HepG2 (cell line): ENCODE measurements around the gene ZBED5. TPM values are rescaled to one million over a fixed set of nuclear protein-coding genes. Genes with fewer than 3 reads are reported as not detected.

ENCODE experiments used
- DR1 ChIP-seq: sonication (generic); formaldehyde crosslinking; IDR thresholded peaks from 2 replicates; pipeline ENCODE4 v1.8.0; 2021; ENCODE audit warnings: mild to moderate bottlenecking, missing genetic modification reagents, inconsistent platforms
- GABPA ChIP-seq, 2 experiments: IDR thresholded peaks; 2 replicates each; pipeline ENCODE4 v1.6.1; 2011 to 2016; ENCODE audit warnings: low read depth in 2 of 2, low read length in 1 of 2, missing biosample characterization in 1 of 2, missing genetic modification characterization in 1 of 2
- GABPB1 ChIP-seq: IDR thresholded peaks from 2 replicates; pipeline ENCODE4 v1.6.1; 2016; ENCODE audit warnings: mild to moderate bottlenecking, missing genetic modification reagents, moderate library complexity, missing compliant biosample characterization
- KAT8 ChIP-seq: IDR thresholded peaks from 2 replicates; pipeline ENCODE4 v1.6.1; 2016; ENCODE audit warnings: missing genetic modification reagents, missing compliant biosample characterization
- KDM6A ChIP-seq: IDR thresholded peaks from 2 replicates; pipeline ENCODE4 v1.6.1; 2016; ENCODE audit warnings: low read depth
- NCOA1 ChIP-seq: sonication (generic); formaldehyde crosslinking; IDR thresholded peaks from 2 replicates; pipeline ENCODE4 v1.9.0; 2021; ENCODE audit warnings: missing genetic modification reagents
- NFIB ChIP-seq: sonication (generic); formaldehyde crosslinking; IDR thresholded peaks from 2 replicates; pipeline ENCODE4 v1.9.0; 2021; ENCODE audit warnings: missing genetic modification reagents, mild to moderate bottlenecking, borderline replicate concordance
- NR2F1 ChIP-seq, 2 experiments: fragments of 450-650 bp in 1 of 2; formaldehyde crosslinking in 1 of 2; IDR thresholded peaks; 2 replicates each; pipeline versions ENCODE4 v1.5.0 to v1.6.1; 2016 to 2020; ENCODE audit warnings: mild to moderate bottlenecking in 1 of 2, missing compliant biosample characterization in 1 of 2, missing genetic modification reagents in 1 of 2, moderate library complexity in 1 of 2
- NRL ChIP-seq: sonication (generic); formaldehyde crosslinking; IDR thresholded peaks from 2 replicates; pipeline ENCODE4 v1.5.0; 2020; ENCODE audit warnings: missing genetic modification reagents, mild to moderate bottlenecking, moderate library complexity, borderline replicate concordance
- PRPF4 ChIP-seq: fragments of 200-400 bp; formaldehyde crosslinking; IDR thresholded peaks from 2 replicates; pipeline ENCODE4 v1.6.1; 2016; ENCODE audit warnings: low read length, low read depth; ENCODE audit not compliant: poor library complexity, severe bottlenecking
- RXRB ChIP-seq: IDR thresholded peaks from 2 replicates; pipeline ENCODE4 v1.6.1; 2016; ENCODE audit warnings: borderline replicate concordance, missing genetic modification reagents, missing compliant biosample characterization
- TSC22D2 ChIP-seq: sonication (generic); formaldehyde crosslinking; IDR thresholded peaks from 2 replicates; pipeline ENCODE4 v1.5.1; 2020; ENCODE audit warnings: missing genetic modification reagents, mild to moderate bottlenecking, borderline replicate concordance
- U2AF1 ChIP-seq: fragments of 200-400 bp; formaldehyde crosslinking; optimal IDR thresholded peaks from 2 replicates; pipeline ENCODE3; 2017; ENCODE audit warnings: mild to moderate bottlenecking, low read depth, low read length
- YEATS2 ChIP-seq: sonication (generic); formaldehyde crosslinking; IDR thresholded peaks from 2 replicates; pipeline ENCODE4 v1.4.0; 2020; ENCODE audit warnings: missing genetic modification reagents, borderline replicate concordance
- ZEB1 ChIP-seq: IDR thresholded peaks from 2 replicates; pipeline ENCODE4 v1.6.1; 2012; ENCODE audit warnings: mild to moderate bottlenecking, low read depth, inconsistent platforms; ENCODE audit not compliant: insufficient replicate concordance
- ZNF10 ChIP-seq: sonication (generic); formaldehyde crosslinking; IDR thresholded peaks from 2 replicates; pipeline ENCODE4 v1.4.0; 2020; ENCODE audit warnings: mild to moderate bottlenecking, low read depth, missing genetic modification reagents, borderline replicate concordance
- ZNF296 ChIP-seq: sonication (generic); formaldehyde crosslinking; conservative IDR thresholded peaks from 2 replicates; pipeline ENCODE4 v1.5.0; 2020; ENCODE audit warnings: mild to moderate bottlenecking, missing genetic modification reagents
- ZNF335 ChIP-seq: sonication (generic); formaldehyde crosslinking; IDR thresholded peaks from 2 replicates; pipeline ENCODE4 v1.4.0; 2020; ENCODE audit warnings: missing genetic modification reagents
- ZNF354B ChIP-seq: sonication (generic); formaldehyde crosslinking; IDR thresholded peaks from 2 replicates; pipeline ENCODE4 v1.8.0; 2022; ENCODE audit warnings: mild to moderate bottlenecking, missing genetic modification reagents
- ZNF558 ChIP-seq: sonication (generic); formaldehyde crosslinking; IDR thresholded peaks from 2 replicates; pipeline ENCODE4 v1.9.0; 2022; ENCODE audit warnings: mild to moderate bottlenecking, missing genetic modification reagents, borderline replicate concordance
- ZSCAN31 ChIP-seq: sonication (generic); formaldehyde crosslinking; IDR thresholded peaks from 2 replicates; pipeline ENCODE4 v1.5.0; 2020; ENCODE audit warnings: low read depth, mild to moderate bottlenecking, missing genetic modification reagents
- polyA plus RNA-seq, 8 experiments: library from polyadenylated mRNA; depleted of rRNA in 3 of 8; stranded (reverse) in 7 of 8; unstranded in 1 of 8; fragments of >200 nt; fragmentation: Illumina TruSeq in 4 of 8; extraction: Trizol in 4 of 8; gene quantifications; 2 replicates each; pipeline versions ENCODE4 v1.2.1 to v1.2.3, GENCODE V29; 2011 to 2016; ENCODE audit warnings: low read depth in 4 of 8, missing spikeins in 1 of 8, mixed read lengths in 1 of 8; ENCODE audit not compliant: insufficient read depth in 1 of 8
- total RNA-seq, 5 experiments: library from RNA; depleted of rRNA; stranded (reverse); fragments of >200 nt; fragmentation: Illumina TruSeq; extraction: Trizol; gene quantifications; 2 replicates each; pipeline ENCODE4 v1.2.3, GENCODE V29; 2016; ENCODE audit warnings: low read depth in 1 of 5
- TF ChIP-seq, protein P1 (sequence below): sonication (generic); formaldehyde crosslinking; IDR thresholded peaks from 2 replicates; pipeline ENCODE4 v1.9.0; 2021; ENCODE audit warnings: missing genetic modification reagents, mild to moderate bottlenecking, borderline replicate concordance
- TF ChIP-seq, protein P2 (sequence below): IDR thresholded peaks from 2 replicates; pipeline ENCODE4 v1.6.1; 2016; ENCODE audit warnings: missing compliant biosample characterization, missing genetic modification reagents, borderline replicate concordance
- TF ChIP-seq, protein P3 (sequence below): sonication (generic); formaldehyde crosslinking; conservative IDR thresholded peaks from 2 replicates; pipeline ENCODE4 v1.4.0; 2020; ENCODE audit warnings: missing genetic modification reagents
- TF ChIP-seq, protein P4 (sequence below): sonication (generic); formaldehyde crosslinking; IDR thresholded peaks from 2 replicates; pipeline ENCODE4 v1.5.0; 2020; ENCODE audit warnings: mild to moderate bottlenecking, missing genetic modification reagents

Gene ZBED5
- total and polyA plus RNA-seq, 2 of the 13 experiments (the other 11 are each of a cell fraction or from before 2014, with no cell fraction given): 18.2 to 38.6 TPM

DNA sequence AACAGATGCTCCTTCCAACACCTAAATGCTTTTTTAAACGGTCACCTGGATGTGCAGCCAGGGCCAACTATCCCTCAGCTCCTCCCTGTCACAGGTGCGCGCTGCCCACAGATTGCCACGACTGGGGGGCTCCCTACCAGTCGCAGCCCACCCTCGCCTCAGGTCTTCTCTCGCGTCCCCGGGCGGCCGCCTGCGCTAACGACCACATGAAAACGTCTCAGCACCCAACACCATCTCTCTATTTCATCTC lies 469 bp downstream of the ZBED5 start (continued):
- TF ChIP-seq ZEB1 (no peak), ZNF558 (0 out of 2 replicates have a peak, but pooled peaks have one; percentile 5), GABPA (IDR thresholded peaks at IDR 0.05; ENCODE audit: low read depth, low read length) (no peak), GABPA (CRISPR knock-in tag; IDR thresholded peaks at IDR 0.05; ENCODE audit: low read depth) (no peak), RXRB (CRISPR knock-in tag) (no peak), NR2F1 (CRISPR knock-in tag; IDR thresholded peaks at IDR 0.05) (no peak), KDM6A (CRISPR knock-in tag) (no peak), ZNF354B (CRISPR knock-in tag) (no peak), ZNF335 (no peak), ZSCAN31 (CRISPR knock-in tag) (no peak), NCOA1 (CRISPR knock-in tag) (no peak), YEATS2 (CRISPR knock-in tag) (no peak), NRL (no peak), TSC22D2 (CRISPR knock-in tag) (no peak), ZNF296 (CRISPR knock-in tag) (0 out of 2 replicates have a peak, but pooled peaks have one; percentile 15), DR1 (CRISPR knock-in tag) (no peak), PRPF4 (no peak), GABPB1 (CRISPR knock-in tag) (no peak), U2AF1 (peak; percentile 15), KAT8 (no peak), ZNF10 (CRISPR knock-in tag) (no peak), NFIB (CRISPR knock-in tag) (no peak)
- TF ChIP-seq, protein P1, sequence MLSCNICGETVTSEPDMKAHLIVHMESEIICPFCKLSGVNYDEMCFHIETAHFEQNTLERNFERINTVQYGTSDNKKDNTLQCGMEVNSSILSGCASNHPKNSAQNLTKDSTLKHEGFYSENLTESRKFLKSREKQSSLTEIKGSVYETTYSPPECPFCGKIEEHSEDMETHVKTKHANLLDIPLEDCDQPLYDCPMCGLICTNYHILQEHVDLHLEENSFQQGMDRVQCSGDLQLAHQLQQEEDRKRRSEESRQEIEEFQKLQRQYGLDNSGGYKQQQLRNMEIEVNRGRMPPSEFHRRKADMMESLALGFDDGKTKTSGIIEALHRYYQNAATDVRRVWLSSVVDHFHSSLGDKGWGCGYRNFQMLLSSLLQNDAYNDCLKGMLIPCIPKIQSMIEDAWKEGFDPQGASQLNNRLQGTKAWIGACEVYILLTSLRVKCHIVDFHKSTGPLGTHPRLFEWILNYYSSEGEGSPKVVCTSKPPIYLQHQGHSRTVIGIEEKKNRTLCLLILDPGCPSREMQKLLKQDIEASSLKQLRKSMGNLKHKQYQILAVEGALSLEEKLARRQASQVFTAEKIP (CRISPR knock-in tag): no peak
- TF ChIP-seq, protein P2, sequence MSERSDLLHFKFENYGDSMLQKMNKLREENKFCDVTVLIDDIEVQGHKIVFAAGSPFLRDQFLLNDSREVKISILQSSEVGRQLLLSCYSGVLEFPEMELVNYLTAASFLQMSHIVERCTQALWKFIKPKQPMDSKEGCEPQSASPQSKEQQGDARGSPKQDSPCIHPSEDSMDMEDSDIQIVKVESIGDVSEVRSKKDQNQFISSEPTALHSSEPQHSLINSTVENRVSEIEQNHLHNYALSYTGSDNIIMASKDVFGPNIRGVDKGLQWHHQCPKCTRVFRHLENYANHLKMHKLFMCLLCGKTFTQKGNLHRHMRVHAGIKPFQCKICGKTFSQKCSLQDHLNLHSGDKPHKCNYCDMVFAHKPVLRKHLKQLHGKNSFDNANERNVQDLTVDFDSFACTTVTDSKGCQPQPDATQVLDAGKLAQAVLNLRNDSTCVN (CRISPR knock-in tag): no peak
- TF ChIP-seq, protein P3, sequence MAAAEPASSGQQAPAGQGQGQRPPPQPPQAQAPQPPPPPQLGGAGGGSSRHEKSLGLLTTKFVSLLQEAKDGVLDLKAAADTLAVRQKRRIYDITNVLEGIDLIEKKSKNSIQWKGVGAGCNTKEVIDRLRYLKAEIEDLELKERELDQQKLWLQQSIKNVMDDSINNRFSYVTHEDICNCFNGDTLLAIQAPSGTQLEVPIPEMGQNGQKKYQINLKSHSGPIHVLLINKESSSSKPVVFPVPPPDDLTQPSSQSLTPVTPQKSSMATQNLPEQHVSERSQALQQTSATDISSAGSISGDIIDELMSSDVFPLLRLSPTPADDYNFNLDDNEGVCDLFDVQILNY (CRISPR knock-in tag): no peak
- TF ChIP-seq, protein P4, sequence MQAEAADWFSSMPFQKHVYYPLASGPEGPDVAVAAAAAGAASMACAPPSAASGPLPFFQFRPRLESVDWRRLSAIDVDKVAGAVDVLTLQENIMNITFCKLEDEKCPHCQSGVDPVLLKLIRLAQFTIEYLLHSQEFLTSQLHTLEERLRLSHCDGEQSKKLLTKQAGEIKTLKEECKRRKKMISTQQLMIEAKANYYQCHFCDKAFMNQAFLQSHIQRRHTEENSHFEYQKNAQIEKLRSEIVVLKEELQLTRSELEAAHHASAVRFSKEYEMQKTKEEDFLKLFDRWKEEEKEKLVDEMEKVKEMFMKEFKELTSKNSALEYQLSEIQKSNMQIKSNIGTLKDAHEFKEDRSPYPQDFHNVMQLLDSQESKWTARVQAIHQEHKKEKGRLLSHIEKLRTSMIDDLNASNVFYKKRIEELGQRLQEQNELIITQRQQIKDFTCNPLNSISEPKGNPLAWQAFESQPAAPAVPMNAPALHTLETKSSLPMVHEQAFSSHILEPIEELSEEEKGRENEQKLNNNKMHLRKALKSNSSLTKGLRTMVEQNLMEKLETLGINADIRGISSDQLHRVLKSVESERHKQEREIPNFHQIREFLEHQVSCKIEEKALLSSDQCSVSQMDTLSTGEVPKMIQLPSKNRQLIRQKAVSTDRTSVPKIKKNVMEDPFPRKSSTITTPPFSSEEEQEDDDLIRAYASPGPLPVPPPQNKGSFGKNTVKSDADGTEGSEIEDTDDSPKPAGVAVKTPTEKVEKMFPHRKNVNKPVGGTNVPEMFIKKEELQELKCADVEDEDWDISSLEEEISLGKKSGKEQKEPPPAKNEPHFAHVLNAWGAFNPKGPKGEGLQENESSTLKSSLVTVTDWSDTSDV: no peak
